Measurements from ENCODE around the gene RPL36A. TPM values are rescaled to one million over a fixed set of nuclear protein-coding genes. Genes with fewer than 3 reads are reported as not detected.
A peak's percentile ranks its signal among the peaks of the same experiment; 100 is the strongest.

Gene RPL36A
- total RNA-seq, 1 donor = 87.2 TPM

DNA sequence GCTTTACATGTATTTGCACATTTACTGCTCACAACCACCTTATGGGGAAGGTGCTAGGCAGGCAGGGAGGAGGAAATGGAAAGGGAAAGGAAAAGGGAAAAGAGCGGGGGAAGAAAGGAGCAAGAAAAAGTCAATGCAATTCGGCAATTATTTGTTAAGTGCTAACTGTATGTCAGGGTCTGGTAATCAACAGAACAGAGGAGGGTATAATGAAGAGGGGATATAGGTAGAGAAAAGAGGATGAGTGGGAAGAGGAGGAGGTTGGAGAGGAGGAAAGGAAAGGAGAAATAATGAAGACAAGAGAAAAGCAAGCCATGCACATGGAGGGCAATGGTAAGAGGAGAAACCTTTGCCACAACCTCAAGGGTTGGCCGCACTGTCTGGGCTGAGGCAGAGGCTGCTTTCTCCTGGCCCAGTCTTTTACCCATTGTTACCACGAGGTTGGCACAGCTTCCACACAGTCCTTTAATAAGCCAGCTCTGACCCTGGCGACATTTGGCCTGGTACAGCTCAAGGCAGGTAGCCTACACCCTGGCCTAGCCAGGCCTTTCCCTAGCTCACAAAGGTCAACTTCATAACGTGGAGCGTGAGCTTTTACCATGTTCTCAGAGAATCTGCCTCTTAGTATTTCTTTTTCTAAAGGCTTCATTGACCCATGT, 5.7 kb upstream of the RPL36A start:
- TF ChIP-seq, protein P1, sequence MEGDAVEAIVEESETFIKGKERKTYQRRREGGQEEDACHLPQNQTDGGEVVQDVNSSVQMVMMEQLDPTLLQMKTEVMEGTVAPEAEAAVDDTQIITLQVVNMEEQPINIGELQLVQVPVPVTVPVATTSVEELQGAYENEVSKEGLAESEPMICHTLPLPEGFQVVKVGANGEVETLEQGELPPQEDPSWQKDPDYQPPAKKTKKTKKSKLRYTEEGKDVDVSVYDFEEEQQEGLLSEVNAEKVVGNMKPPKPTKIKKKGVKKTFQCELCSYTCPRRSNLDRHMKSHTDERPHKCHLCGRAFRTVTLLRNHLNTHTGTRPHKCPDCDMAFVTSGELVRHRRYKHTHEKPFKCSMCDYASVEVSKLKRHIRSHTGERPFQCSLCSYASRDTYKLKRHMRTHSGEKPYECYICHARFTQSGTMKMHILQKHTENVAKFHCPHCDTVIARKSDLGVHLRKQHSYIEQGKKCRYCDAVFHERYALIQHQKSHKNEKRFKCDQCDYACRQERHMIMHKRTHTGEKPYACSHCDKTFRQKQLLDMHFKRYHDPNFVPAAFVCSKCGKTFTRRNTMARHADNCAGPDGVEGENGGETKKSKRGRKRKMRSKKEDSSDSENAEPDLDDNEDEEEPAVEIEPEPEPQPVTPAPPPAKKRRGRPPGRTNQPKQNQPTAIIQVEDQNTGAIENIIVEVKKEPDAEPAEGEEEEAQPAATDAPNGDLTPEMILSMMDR (IDR thresholded peaks at IDR 0.05; ENCODE audit: extremely low read depth, low read depth, low read length) = no peak
- Histone ChIP-seq H3K9me3 (ENCODE audit: low read depth, low read length) (no peaks in the 10 kb centered on the region), H3K79me2 (ENCODE audit: insufficient read depth, low read length) (no peaks in the 10 kb centered on the region), H3K4me2 (ENCODE audit: insufficient read depth, low read length) (no peak overlapping the region), H2AFZ (ENCODE audit: low read length) (no peak overlapping the region), H3K27ac (ENCODE audit: low read depth, low read length) (no peak overlapping the region), H3K4me1 (ENCODE audit: insufficient read depth, low read length) (no peaks in the 10 kb centered on the region), H3K4me3 (ENCODE audit: insufficient read depth, low read length) (no peak overlapping the region), H3K36me3 (ENCODE audit: insufficient read depth, low read length) (no peaks in the 10 kb centered on the region), H3K27me3 (ENCODE audit: insufficient read depth, low read length) (peaks cover 16% of the 10 kb centered on the region), H4K20me1 (ENCODE audit: insufficient read depth, low read length) (no peaks in the 10 kb centered on the region)
- peak; percentile 25 for DNase-seq (ENCODE audit: insufficient read length, low spot score, missing footprints)

DNA sequence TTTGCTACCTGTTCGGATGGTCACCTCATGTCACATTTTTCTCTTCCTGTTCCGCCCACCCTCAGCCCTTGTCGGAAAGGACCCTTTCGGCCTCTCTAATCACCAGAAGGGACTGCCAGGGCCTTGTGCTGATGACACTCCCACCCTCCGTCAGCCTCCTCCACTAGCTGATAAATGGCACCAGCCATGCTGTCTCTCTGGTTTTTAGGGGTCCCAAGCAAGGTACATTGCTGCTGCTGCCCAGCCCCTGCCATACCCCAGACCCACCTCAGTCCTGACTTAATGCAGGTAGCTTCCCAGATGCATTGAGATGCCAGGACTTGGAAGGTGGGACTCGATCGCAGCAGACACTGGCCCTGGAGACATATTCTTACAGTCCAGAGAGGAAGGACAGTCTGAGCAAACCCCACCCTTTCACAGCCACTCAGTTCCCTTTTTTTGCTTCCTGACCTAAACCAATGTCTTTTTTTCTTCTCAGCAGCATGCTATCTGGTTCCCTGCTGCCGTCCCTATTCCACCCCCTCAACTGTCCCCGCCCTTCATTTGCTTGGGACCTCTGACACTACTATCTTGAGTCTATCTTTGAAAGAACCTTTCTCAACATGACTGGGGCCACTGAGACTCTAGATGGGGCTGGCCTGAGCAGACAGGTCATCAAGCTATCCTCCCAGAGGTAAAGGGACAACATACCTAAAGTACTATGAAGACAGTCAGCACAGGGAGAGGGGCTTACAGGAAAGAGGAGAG, 4.8 kb upstream of the RPL36A start, which contains the start of gene BTK:
Gene BTK (minus strand): TSS at position 397 of the 747 bp plus-strand sequence. CDS start 10,907 bp downstream, outside the sequence.
- Histone ChIP-seq H3K27me3 (ENCODE audit: insufficient read depth, low read length) (peaks cover 16% of the 10 kb centered on the region), H3K27ac (ENCODE audit: low read depth, low read length) (no peak within 1 kb of the TSS), H3K4me2 (ENCODE audit: insufficient read depth, low read length) (no peak within 1 kb of the TSS), H2AFZ (ENCODE audit: low read length) (no peak within 1 kb of the TSS), H3K4me1 (ENCODE audit: insufficient read depth, low read length) (no peaks in the 10 kb centered on the region), H3K9me3 (ENCODE audit: low read depth, low read length) (no peaks in the 10 kb centered on the region), H3K79me2 (ENCODE audit: insufficient read depth, low read length) (peaks cover under 1% of the 10 kb centered on the region), H3K4me3 (ENCODE audit: insufficient read depth, low read length) (no peak within 1 kb of the TSS), H3K36me3 (ENCODE audit: insufficient read depth, low read length) (no peaks in the 10 kb centered on the region), H4K20me1 (ENCODE audit: insufficient read depth, low read length) (no peaks in the 10 kb centered on the region)
- TF ChIP-seq, protein P1 (IDR thresholded peaks at IDR 0.05; ENCODE audit: extremely low read depth, low read depth, low read length) = no peak
- DNase-seq (ENCODE audit: insufficient read length, low spot score, missing footprints) = peak; percentile 64

DNA sequence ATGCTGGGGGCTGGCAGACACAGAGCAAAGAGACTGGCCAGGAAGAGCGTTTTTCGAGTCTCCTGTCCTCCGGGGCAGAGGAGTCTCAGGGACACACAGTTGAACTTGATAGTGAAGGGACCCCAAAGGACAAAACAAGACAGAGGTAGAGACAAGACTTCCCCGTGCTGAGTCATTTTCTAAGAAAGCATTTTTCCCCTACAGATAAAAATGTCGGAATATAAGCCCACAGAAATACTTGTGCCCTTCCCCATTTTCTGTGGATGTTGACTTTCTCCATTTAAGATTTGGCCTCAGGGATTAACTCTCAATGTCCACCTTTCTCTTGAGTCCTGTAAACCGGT, 4.3 kb upstream of the RPL36A start:
- Histone ChIP-seq H3K36me3 (ENCODE audit: insufficient read depth, low read length) (peaks cover under 1% of the 10 kb centered on the region), H3K4me1 (ENCODE audit: insufficient read depth, low read length) (peaks cover under 1% of the 10 kb centered on the region), H3K79me2 (ENCODE audit: insufficient read depth, low read length) (peaks cover 6% of the 10 kb centered on the region), H3K4me3 (ENCODE audit: insufficient read depth, low read length) (no peak overlapping the region), H3K27me3 (ENCODE audit: insufficient read depth, low read length) (peaks cover 16% of the 10 kb centered on the region), H3K4me2 (ENCODE audit: insufficient read depth, low read length) (no peak overlapping the region), H4K20me1 (ENCODE audit: insufficient read depth, low read length) (peaks cover under 1% of the 10 kb centered on the region), H3K9me3 (ENCODE audit: low read depth, low read length) (no peaks in the 10 kb centered on the region), H3K27ac (ENCODE audit: low read depth, low read length) (no peak overlapping the region), H2AFZ (ENCODE audit: low read length) (no peak overlapping the region)
- no peak for DNase-seq (ENCODE audit: insufficient read length, low spot score, missing footprints)
- TF ChIP-seq, protein P1 (IDR thresholded peaks at IDR 0.05; ENCODE audit: extremely low read depth, low read depth, low read length) = no peak

DNA sequence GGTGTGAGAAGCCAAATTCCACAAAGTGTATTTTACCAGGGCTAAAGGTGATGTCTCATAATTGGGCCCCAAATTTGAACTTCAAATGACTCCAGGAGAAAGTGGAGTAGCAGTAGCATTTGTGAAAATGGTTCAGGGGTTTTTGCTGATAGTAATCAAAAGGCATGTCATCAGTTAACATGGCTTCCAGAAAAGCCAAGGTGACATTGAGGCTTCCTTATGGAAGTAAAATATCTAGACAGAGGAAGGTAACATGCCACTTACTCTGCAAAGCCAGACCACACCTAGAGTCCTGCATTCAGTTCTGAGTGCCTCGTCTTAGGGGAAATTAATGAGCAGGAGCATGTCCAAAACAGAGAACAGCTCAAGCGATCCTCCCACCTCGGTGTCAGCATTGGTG, 2.2 kb upstream of the RPL36A start:
- H3K4me3 ChIP-seq (ENCODE audit: insufficient read depth, low read length) = no peak overlapping the region
- H3K27ac ChIP-seq (ENCODE audit: low read depth, low read length) = no peak overlapping the region
- TF ChIP-seq, protein P1 (IDR thresholded peaks at IDR 0.05; ENCODE audit: extremely low read depth, low read depth, low read length) = no peak
- peaks cover 14% of the 10 kb centered on the region for H3K4me1 ChIP-seq (ENCODE audit: insufficient read depth, low read length)
- peaks cover 19% of the 10 kb centered on the region for H3K36me3 ChIP-seq (ENCODE audit: insufficient read depth, low read length)
- peaks cover 17% of the 10 kb centered on the region for H3K79me2 ChIP-seq (ENCODE audit: insufficient read depth, low read length)
- H3K27me3 ChIP-seq (ENCODE audit: insufficient read depth, low read length) = peaks cover 12% of the 10 kb centered on the region
- H2AFZ ChIP-seq (ENCODE audit: low read length) = no peak overlapping the region
- no peaks in the 10 kb centered on the region for H3K9me3 ChIP-seq (ENCODE audit: low read depth, low read length)
- H3K4me2 ChIP-seq (ENCODE audit: insufficient read depth, low read length) = no peak overlapping the region
- peak; percentile 53 for DNase-seq (ENCODE audit: insufficient read length, low spot score, missing footprints)
- peaks cover 11% of the 10 kb centered on the region for H4K20me1 ChIP-seq (ENCODE audit: insufficient read depth, low read length)

Data from osteoblast (primary cell).